ENCODE measurements around the gene GBX1.

Gene GBX1

DNA sequence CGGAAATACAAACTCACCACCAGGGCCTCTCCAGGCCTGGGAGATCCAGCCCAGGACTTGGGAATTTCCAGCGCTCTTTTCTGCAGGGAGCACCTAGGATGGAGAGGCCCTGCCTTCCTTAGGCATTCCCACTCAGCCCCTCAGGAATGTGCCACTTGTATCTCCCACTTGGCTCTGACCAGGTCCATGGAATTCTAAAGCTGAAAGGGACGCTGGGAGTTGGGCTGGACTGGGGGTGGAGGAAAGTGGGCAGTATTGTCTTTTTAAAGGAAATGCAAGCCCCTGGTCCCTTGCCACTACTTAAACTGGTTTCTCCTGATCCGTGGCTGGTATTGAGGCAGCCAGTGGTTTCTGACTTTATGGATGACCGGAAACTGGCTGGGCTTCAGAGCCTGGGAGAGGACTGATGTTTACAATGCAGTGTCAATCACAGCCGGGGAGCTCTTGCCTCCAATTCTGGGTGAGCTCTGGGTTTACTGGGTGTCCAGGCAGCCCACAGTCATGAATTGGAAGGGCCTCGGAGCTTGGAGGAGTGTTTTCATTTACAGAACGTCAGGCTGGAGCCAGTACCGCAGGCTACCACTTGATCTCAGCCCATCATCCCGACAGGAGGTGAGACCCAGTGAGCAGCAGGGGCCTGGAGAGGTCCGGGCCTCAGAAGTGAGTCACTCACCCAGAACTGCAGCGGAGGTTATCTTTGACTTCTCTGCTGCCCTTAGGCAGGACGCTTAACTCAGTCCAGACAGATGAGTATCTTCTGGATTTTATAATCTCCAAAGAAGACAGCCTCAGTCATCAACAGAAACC, 53.9 kb downstream of the GBX1 start:
- POLR2A ChIA-PET, result interaction anchor here (0.5 to 1.0 kb wide), 2 partner anchors 33 to 1928 kb away, joined by 3 read pairs; partner anchors contain the start of gene FASTK
- TF ChIP-seq FOXA1 (IDR thresholded peaks at IDR 0.05), result no peak
- TF ChIP-seq FOXK2 (IDR thresholded peaks at IDR 0.05), result no peak
- TF ChIP-seq SUZ12 (IDR thresholded peaks at IDR 0.05), result no peak
- TF ChIP-seq ZNF384 (IDR thresholded peaks at IDR 0.05), result no peak
- no peak for TF ChIP-seq LEF1 (IDR thresholded peaks at IDR 0.05; ENCODE audit: borderline replicate concordance)
- TF ChIP-seq ARNT (IDR thresholded peaks at IDR 0.05), result no peak
- TF ChIP-seq PKNOX1 (IDR thresholded peaks at IDR 0.05), result peak; percentile 84
- no peak for TF ChIP-seq BHLHE40 (IDR thresholded peaks at IDR 0.05; ENCODE audit: borderline replicate concordance)
- TF ChIP-seq HDGF (IDR thresholded peaks at IDR 0.05; ENCODE audit: borderline replicate concordance), result 0 out of 2 replicates have a peak, but pooled peaks have one; percentile 46
- TF ChIP-seq ELF4 (IDR thresholded peaks at IDR 0.05), result no peak
- no peak for TF ChIP-seq TARDBP (IDR thresholded peaks at IDR 0.05)
- no peak for TF ChIP-seq NFRKB (IDR thresholded peaks at IDR 0.05)
- TF ChIP-seq L3MBTL2 (conservative IDR thresholded peaks at IDR 0.05), result no peak
- no peak for TF ChIP-seq CTBP1 (IDR thresholded peaks at IDR 0.05; ENCODE audit: borderline replicate concordance)
- no peak for TF ChIP-seq FOXM1 (IDR thresholded peaks at IDR 0.05; ENCODE audit: borderline replicate concordance)
- no peak for TF ChIP-seq SP1 (IDR thresholded peaks at IDR 0.05)
- CTCF ChIA-PET, result interaction anchor here (0.8 to 1.7 kb wide), 2 partner anchors 10 to 18 kb away, joined by 4 read pairs; no protein-coding TSS in a partner anchor
- DNase-seq (ENCODE audit: extremely low spot score), result peak; percentile 63

DNA sequence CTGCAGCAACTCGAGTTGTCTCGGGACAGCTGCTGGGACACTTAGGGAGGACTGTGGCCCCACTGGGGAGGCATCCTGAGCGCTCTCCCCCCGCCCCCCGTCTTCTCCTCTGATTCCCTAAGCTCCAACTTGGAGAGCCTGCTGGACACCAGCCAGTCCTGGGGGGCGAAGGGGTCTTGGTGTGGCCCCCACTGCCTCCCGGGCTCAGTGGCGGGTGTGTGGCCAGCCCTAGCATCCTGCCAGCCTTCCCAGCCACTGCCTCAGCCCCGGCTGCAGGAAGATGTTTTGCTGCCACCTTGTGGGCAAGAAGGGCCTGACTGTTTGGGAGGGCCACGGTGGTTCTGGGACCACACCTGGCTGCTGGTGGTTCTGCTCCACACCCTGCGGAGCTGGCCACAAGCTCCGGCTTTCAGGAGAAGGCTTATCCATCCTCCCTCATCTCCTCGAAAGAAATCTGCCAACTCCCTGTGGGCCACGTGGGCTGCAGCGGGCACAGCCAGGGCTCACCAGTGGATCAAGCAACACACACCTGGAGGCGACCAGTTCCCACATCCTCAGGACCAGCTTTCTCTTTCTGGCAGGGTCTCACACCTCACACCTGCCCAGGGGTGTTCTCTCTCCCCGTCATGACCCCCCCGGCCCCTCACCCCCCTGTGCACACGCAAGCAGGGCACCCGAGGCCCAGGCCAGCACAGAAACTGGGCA, 56.4 kb downstream of the GBX1 start:
- TF ChIP-seq SUZ12 (IDR thresholded peaks at IDR 0.05), result no peak
- no peak for TF ChIP-seq FOXA1 (IDR thresholded peaks at IDR 0.05)
- no peak for TF ChIP-seq ELF4 (IDR thresholded peaks at IDR 0.05)
- no peak for TF ChIP-seq NFRKB (IDR thresholded peaks at IDR 0.05)
- no peak for TF ChIP-seq SP1 (IDR thresholded peaks at IDR 0.05)
- no peak for TF ChIP-seq CTBP1 (IDR thresholded peaks at IDR 0.05; ENCODE audit: borderline replicate concordance)
- TF ChIP-seq L3MBTL2 (conservative IDR thresholded peaks at IDR 0.05), result no peak
- TF ChIP-seq BHLHE40 (IDR thresholded peaks at IDR 0.05; ENCODE audit: borderline replicate concordance), result no peak
- TF ChIP-seq HDGF (IDR thresholded peaks at IDR 0.05; ENCODE audit: borderline replicate concordance), result no peak
- no peak for TF ChIP-seq PKNOX1 (IDR thresholded peaks at IDR 0.05)
- peak; percentile 93 for DNase-seq (ENCODE audit: extremely low spot score)
- POLR2A ChIA-PET, result interaction anchor here (1.0 to 1.7 kb wide), 4 partner anchors 22 to 83 kb away, joined by 3 to 10 read pairs (median 5); partner anchors contain the start of genes ABCB8, AGAP3 and SLC4A2
- CTCF ChIA-PET, result interaction anchor here (0.6 to 2.6 kb wide), 29 partner anchors 8 to 328 kb away, joined by 3 to 13 read pairs (median 4); partner anchors contain the start of genes ABCB8, AGAP3, FASTK and SLC4A2

DNA sequence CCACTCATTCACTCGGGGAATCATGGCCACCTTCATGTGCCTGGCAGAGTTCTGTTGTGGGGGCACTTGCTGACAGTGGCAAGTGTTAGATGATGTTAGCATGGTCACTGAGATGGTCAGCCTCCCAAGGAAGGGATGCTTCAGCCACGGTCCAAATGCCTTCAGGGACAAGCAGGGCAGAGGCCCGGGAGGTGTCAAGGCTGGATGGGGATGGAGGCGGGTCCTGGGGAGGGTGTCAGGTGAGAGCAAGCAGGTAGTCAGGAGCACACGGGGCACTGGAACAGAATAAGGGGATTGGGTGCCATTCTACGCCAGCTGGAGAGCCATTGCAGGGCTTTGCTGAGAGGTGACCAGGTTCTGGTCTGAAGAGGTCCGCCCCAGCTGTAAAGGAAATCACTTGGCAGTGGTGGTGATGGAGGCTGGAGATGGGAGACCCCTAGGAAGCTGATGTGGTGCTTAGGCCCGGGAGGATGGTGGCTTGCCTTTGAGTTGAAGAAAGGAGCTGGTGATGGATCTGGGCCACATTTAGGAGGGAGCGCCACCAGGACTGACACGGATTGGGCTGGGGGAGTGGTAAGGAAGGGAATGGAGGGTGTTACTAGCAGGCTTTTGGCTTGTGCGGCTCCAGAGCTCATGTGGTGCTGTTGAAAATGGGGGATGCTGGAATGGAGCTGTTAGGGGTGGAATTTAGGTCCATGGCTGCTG, 57.1 kb downstream of the GBX1 start:
- TF ChIP-seq HDGF (IDR thresholded peaks at IDR 0.05; ENCODE audit: borderline replicate concordance), result 0 out of 2 replicates have a peak, but pooled peaks have one; percentile 5
- no peak for TF ChIP-seq L3MBTL2 (conservative IDR thresholded peaks at IDR 0.05)
- no peak for TF ChIP-seq PKNOX1 (IDR thresholded peaks at IDR 0.05)
- no peak for TF ChIP-seq ARNT (IDR thresholded peaks at IDR 0.05)
- CTCF ChIA-PET, result interaction anchor here (0.6 to 2.6 kb wide), 27 partner anchors 9 to 327 kb away, joined by 3 to 13 read pairs (median 4); partner anchors contain the start of genes ABCB8, AGAP3, FASTK and SLC4A2
- DNase-seq (ENCODE audit: extremely low spot score), result no peak
- POLR2A ChIA-PET, result interaction anchor here (1.0 to 1.7 kb wide), 4 partner anchors 21 to 82 kb away, joined by 3 to 10 read pairs (median 5); partner anchors contain the start of genes ABCB8, AGAP3 and SLC4A2

GRCh38 chr7:151109094-151110048, 58.1 kb downstream of the GBX1 start:
- no peak for DNase-seq (ENCODE audit: extremely low spot score)
- ChIA-PET CTCF (interaction anchor here (0.7 to 2.6 kb wide), 12 partner anchors 10 to 211 kb away, joined by 3 to 13 read pairs (median 4); partner anchors contain the start of genes CHPF2 and SLC4A2), POLR2A (interaction anchor here (0.9 to 1.7 kb wide), 5 partner anchors 29 to 90 kb away, joined by 3 to 10 read pairs (median 5); partner anchors contain the start of genes ABCB8 and FASTK)
- TF ChIP-seq FOXK2 (IDR thresholded peaks at IDR 0.05), result no peak
- no peak for TF ChIP-seq FOXA1 (IDR thresholded peaks at IDR 0.05)
- TF ChIP-seq SUZ12 (IDR thresholded peaks at IDR 0.05), result no peak
- TF ChIP-seq BHLHE40 (IDR thresholded peaks at IDR 0.05; ENCODE audit: borderline replicate concordance), result no peak
- TF ChIP-seq ZNF384 (IDR thresholded peaks at IDR 0.05), result no peak
- TF ChIP-seq ELF4 (IDR thresholded peaks at IDR 0.05), result no peak
- TF ChIP-seq L3MBTL2 (conservative IDR thresholded peaks at IDR 0.05), result no peak
- no peak for TF ChIP-seq NFRKB (IDR thresholded peaks at IDR 0.05)
- no peak for TF ChIP-seq CTBP1 (IDR thresholded peaks at IDR 0.05; ENCODE audit: borderline replicate concordance)
- TF ChIP-seq SP1 (IDR thresholded peaks at IDR 0.05), result no peak
- TF ChIP-seq ARNT (IDR thresholded peaks at IDR 0.05), result no peak
- TF ChIP-seq TARDBP (IDR thresholded peaks at IDR 0.05), result no peak
- no peak for TF ChIP-seq FOXM1 (IDR thresholded peaks at IDR 0.05; ENCODE audit: borderline replicate concordance)

All from HEK293T (cell line).